ENCODE measurements around the gene THEM5.
"Not testable (repeated sequence)": the region's sequence is repeated elsewhere in the genome, so short reads cannot be mapped to it uniquely, and the experiment has no call there.

THEM5 gene

GRCh38 chr1:151853411-151853943, at the start of gene THEM5:
THEM5 (minus strand) TSS chr1:151853712; CDS start chr1:151853565, 147 bp downstream.
- peak; percentile 50 for DNase-seq (ENCODE audit: low spot score)
- TF ChIP-seq CTCF (IDR thresholded peaks at IDR 0.05) = no peak
- Histone ChIP-seq H3K4me3 (no peak within 1 kb of the TSS), H3K27ac (no peak within 1 kb of the TSS)

GRCh38 chr1:151902858-151903257, 49.3 kb upstream of the THEM5 start:
- Histone ChIP-seq H3K27ac (no peak overlapping the region), H3K4me3 (no peak overlapping the region)
- no peak for TF ChIP-seq CTCF (IDR thresholded peaks at IDR 0.05)
- DNase-seq (ENCODE audit: low spot score) = no peak

- not testable (repeated sequence) for DNase-seq (ENCODE audit: low spot score); H3K4me3 ChIP-seq; H3K27ac ChIP-seq
These were observed 47.3 kb upstream of the THEM5 start for GRCh38 chr1:151900804-151901203.

- no peak for TF ChIP-seq CTCF (IDR thresholded peaks at IDR 0.05)
- Histone ChIP-seq H3K4me3 (no peak overlapping the region), H3K27ac (no peak overlapping the region)
- DNase-seq (ENCODE audit: low spot score) = no peak
These were observed 45.0 kb upstream of the THEM5 start for GRCh38 chr1:151898519-151898991.

- DNase-seq (ENCODE audit: low spot score) = no peak
- Histone ChIP-seq H3K4me3 (no peak overlapping the region), H3K27ac (no peak overlapping the region)
- TF ChIP-seq CTCF (IDR thresholded peaks at IDR 0.05) = no peak
These were observed 44.5 kb upstream of the THEM5 start for GRCh38 chr1:151897991-151898431.

- Histone ChIP-seq H3K27ac (no peak overlapping the region), H3K4me3 (no peak overlapping the region)
- no peak for TF ChIP-seq CTCF (IDR thresholded peaks at IDR 0.05)
- no peak for DNase-seq (ENCODE audit: low spot score)
These were observed 39.8 kb upstream of the THEM5 start for GRCh38 chr1:151893176-151893924.

- H3K27ac ChIP-seq = no peak overlapping the region
- no peak for DNase-seq (ENCODE audit: low spot score)
- no peak for TF ChIP-seq CTCF (IDR thresholded peaks at IDR 0.05)
- no peak overlapping the region for H3K4me3 ChIP-seq
These were observed 38.7 kb upstream of the THEM5 start for GRCh38 chr1:151892190-151892589.

Measured in coronary artery (tissue), 2 donors.